HCT116 (cell line): ENCODE measurements around the gene MUC21.

Experiments used
- CTCF ChIP-seq, 3 experiments: fragments of 200-600 bp in 1 of 3; sonication (generic) in 1 of 3; IDR thresholded peaks in 2 of 3; conservative IDR thresholded peaks in 1 of 3; 2 replicates each; pipeline ENCODE4 v1.5.1; 2012 to 2017; ENCODE audit warnings: low read depth in 2 of 3, low read length in 2 of 3, antibody characterized with exemption in 1 of 3, borderline replicate concordance in 1 of 3, control low read depth in 1 of 3, mild to moderate bottlenecking in 1 of 3, mixed read lengths in 1 of 3, mixed run types in 1 of 3, moderate library complexity in 1 of 3; ENCODE audit not compliant: insufficient read depth in 1 of 3
- POLR2A ChIP-seq: IDR thresholded peaks from 2 replicates; pipeline ENCODE4 v1.7.0; 2011; ENCODE audit warnings: borderline replicate concordance; ENCODE audit not compliant: insufficient read depth, insufficient read length; ENCODE audit errors: extremely low read depth
- TCF7L2 ChIP-seq: IDR thresholded peaks from 2 replicates; pipeline ENCODE4 v1.7.0; 2011; ENCODE audit warnings: borderline replicate concordance, inconsistent platforms; ENCODE audit not compliant: insufficient read depth, insufficient read length; ENCODE audit errors: extremely low read depth
- ZBTB33 ChIP-seq: IDR thresholded peaks from 2 replicates; pipeline ENCODE4 v1.6.1; 2011; ENCODE audit warnings: mild to moderate bottlenecking, low read length, moderate library complexity; ENCODE audit not compliant: insufficient replicate concordance; ENCODE audit errors: extremely low read depth
- TF ChIP-seq, protein P1 (sequence below): IDR thresholded peaks from 2 replicates; pipeline ENCODE4 v1.6.1; 2012

- TF ChIP-seq CTCF (IDR thresholded peaks at IDR 0.05 in 2 of 3, conservative IDR thresholded peaks at IDR 0.05 in 1 of 3; ENCODE audit: borderline replicate concordance in 1 of 3, insufficient read depth in 1 of 3, low read depth in 2 of 3, low read length in 2 of 3) (no peak), POLR2A (no peak), TCF7L2 (no peak), ZBTB33 (no peak)
- TF ChIP-seq, protein P1, sequence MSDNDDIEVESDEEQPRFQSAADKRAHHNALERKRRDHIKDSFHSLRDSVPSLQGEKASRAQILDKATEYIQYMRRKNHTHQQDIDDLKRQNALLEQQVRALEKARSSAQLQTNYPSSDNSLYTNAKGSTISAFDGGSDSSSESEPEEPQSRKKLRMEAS = no peak
These were observed 42.1 kb downstream of the MUC21 start for GRCh38 chr6:31025595-31025994.
